Sigmoid colon (tissue), 4 donors: ENCODE measurements around the gene DESI1.

ENCODE experiments used
- EP300 ChIP-seq, 4 donors: sonication (generic); formaldehyde crosslinking; IDR thresholded peaks; one replicate each; pipeline ENCODE4 v1.6.1; 2017; ENCODE audit warnings: antibody characterized with exemption in 4 of 4
- POLR2AphosphoS5 ChIP-seq, 4 donors: sonication (generic); formaldehyde crosslinking; IDR thresholded peaks; one replicate each; pipeline ENCODE4 v1.6.1; 2017; ENCODE audit warnings: antibody characterized with exemption in 4 of 4
- TF ChIP-seq, protein P1 (sequence below), 4 experiments: fragments of 450-650 bp in 3 of 4; fragments of 200-600 bp in 1 of 4; IDR thresholded peaks; one replicate each; pipeline ENCODE4 v1.5.1; 2016 to 2019; ENCODE audit warnings: antibody characterized with exemption in 4 of 4, mild to moderate bottlenecking in 3 of 4, moderate library complexity in 2 of 4

DNA sequence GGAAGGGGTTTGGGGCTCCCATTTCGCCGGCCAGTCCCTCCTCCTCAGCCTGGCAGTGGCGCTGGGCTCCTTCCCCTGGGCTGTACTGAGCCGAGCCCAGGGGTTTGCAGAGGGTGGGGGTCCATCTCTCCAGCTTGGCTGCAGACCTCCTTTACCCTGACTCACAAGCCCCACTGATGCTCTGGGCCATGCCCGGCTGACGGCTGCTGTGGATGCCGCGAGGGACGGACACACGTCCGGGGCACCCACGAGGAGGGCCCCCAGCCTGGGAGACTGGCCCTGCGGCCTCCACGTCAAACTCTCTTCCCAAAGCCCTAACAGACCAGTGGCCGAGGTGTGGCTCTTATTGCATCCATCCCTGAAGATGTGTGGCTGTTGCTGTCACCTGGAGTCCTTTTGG, 45.3 kb downstream of the DESI1 start:
- TF ChIP-seq, protein P1, sequence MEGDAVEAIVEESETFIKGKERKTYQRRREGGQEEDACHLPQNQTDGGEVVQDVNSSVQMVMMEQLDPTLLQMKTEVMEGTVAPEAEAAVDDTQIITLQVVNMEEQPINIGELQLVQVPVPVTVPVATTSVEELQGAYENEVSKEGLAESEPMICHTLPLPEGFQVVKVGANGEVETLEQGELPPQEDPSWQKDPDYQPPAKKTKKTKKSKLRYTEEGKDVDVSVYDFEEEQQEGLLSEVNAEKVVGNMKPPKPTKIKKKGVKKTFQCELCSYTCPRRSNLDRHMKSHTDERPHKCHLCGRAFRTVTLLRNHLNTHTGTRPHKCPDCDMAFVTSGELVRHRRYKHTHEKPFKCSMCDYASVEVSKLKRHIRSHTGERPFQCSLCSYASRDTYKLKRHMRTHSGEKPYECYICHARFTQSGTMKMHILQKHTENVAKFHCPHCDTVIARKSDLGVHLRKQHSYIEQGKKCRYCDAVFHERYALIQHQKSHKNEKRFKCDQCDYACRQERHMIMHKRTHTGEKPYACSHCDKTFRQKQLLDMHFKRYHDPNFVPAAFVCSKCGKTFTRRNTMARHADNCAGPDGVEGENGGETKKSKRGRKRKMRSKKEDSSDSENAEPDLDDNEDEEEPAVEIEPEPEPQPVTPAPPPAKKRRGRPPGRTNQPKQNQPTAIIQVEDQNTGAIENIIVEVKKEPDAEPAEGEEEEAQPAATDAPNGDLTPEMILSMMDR (IDR thresholded peaks at IDR 0.05): no peak
- TF ChIP-seq POLR2AphosphoS5 (IDR thresholded peaks at IDR 0.05): no peak
- no peak for TF ChIP-seq EP300 (IDR thresholded peaks at IDR 0.05)
